Testis (tissue), 2 donors: ENCODE measurements around the gene ASB7.

Experiments used
- CTCF ChIP-seq, 3 experiments: fragments of 450-650 bp in 2 of 3; fragments of 200-600 bp in 1 of 3; sonication (generic) in 1 of 3; IDR thresholded peaks; one replicate each; pipeline ENCODE4 v1.5.1; 2016 to 2019; ENCODE audit warnings: antibody characterized with exemption in 3 of 3, mild to moderate bottlenecking in 2 of 3, moderate library complexity in 1 of 3
- POLR2A ChIP-seq: fragments of 450-650 bp; IDR thresholded peaks from one replicate; pipeline ENCODE4 v1.6.1; 2017; ENCODE audit warnings: antibody characterized with exemption, mild to moderate bottlenecking, moderate library complexity

- TF ChIP-seq CTCF (IDR thresholded peaks at IDR 0.05): no peak
- no peak for TF ChIP-seq POLR2A
Measured at GRCh38 chr15:100671124-100671680, 68.8 kb downstream of the ASB7 start.
